HT1080 (cell line): ENCODE data around the gene THSD7A. TPM values are rescaled to one million over a fixed set of nuclear protein-coding genes. Genes with fewer than 3 reads are reported as not detected.
A peak's percentile ranks its signal among the peaks of the same experiment; 100 is the strongest.

Experiments
- DNase-seq: peaks from one replicate; pipeline ENCODE4 v3.0.0-alpha.2; 2015; ENCODE audit warnings: low read depth
- total RNA-seq: library from RNA; depleted of rRNA; stranded (reverse); fragments of >200 nt; shearing (Covaris generic); gene quantifications from 2 replicates; pipeline ENCODE4 v1.2.3, GENCODE V29; 2014

The THSD7A gene
- total RNA-seq, 1 experiment from 2014 or later: not detected

GRCh38 chr7:11343136-11343535 lies 488.9 kb downstream of the THSD7A start:
- no peak for DNase-seq

- peak; percentile 50 for DNase-seq
These were observed 490.6 kb downstream of the THSD7A start for GRCh38 chr7:11341285-11341944.

- no peak for DNase-seq
These were observed 495.6 kb downstream of the THSD7A start for GRCh38 chr7:11336432-11336831.

DNA sequence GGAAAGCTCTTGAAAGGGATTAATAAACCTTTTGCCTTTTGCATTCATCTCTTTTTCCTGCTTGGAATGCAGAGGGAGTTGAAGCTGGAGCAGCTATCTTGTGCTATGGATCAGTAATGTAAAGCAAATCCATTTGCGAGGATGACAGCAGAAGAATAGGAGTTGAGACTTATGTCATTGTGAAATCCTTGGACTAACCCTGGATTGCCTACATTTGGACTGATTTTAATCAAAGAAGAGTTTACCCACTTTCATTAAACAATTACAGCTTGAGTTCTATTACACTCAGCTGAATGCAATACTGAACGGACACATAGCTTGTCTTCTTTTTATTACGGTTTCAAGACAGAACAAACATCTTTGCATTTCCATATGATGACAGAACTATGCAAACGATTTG lies 496.1 kb downstream of the THSD7A start:
- DNase-seq: no peak

DNA sequence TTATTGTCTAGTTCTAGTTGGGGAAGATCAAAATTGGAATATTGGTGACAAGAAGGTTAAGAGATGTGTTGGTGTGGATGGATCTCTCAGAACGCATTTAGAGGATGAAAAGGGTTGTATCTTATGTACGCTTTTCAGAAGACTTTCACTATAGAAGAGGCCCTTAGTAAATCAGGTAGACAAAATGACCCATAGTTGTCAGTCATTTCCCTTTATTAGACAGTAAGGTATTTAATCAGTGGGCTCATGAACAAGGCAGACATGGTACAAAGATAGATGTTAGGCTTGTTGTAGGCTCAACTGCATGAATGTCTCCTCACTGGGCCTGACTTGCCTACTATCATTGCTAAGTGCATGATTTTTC lies 499.2 kb downstream of the THSD7A start:
- no peak for DNase-seq

- no peak for DNase-seq
These were observed 499.7 kb downstream of the THSD7A start for GRCh38 chr7:11332186-11332864.

GRCh38 chr7:11331128-11332102 lies 500.6 kb downstream of the THSD7A start:
- DNase-seq: peak; percentile 21

DNA sequence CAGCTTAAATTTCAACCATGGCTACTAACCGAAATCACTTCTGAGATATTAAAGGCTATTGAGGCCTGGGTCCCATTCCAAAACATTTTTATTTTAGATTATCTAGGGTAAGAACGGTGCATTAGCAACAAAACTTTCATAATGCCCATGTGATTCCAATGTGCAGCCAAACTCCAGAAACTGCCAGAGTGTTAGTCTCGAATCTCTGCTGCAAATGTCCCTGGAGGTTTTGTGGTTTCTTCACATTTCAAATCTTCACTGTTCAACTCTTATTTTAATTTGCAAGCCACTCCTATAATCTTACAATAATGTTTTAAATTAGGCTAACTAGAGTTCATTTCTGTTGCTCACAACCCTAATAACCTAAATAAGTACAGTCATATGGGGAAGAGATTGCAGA lies 501.3 kb downstream of the THSD7A start:
- no peak for DNase-seq

DNA sequence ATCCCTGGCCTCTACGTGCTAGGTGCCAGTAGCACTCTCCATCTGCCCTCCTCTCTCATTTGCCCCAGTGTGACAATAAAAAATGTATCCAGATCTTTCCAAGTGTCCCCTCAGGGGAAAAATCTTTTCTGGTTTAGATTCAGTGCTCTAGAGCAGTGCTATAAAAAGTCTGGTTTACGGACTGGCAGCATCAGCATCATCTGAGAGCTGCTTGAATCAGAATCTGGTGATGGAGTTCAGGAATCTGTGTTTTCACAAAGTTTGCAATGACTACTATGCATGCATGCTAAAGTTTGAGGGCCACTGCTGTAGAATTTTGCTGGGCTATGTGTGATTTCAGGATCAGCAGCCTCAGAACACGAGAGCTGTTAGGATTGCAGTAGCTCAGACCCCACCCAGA lies 501.8 kb downstream of the THSD7A start:
- no peak for DNase-seq

GRCh38 chr7:11329626-11330025 lies 502.4 kb downstream of the THSD7A start:
- no peak for DNase-seq

- DNase-seq: no peak
These were observed 503.7 kb downstream of the THSD7A start for GRCh38 chr7:11328309-11328708.

GRCh38 chr7:11327633-11328032 lies 504.4 kb downstream of the THSD7A start:
- DNase-seq: no peak
